Smooth muscle cell (in vitro differentiated cells): ENCODE data around the gene NPEPL1. TPM values are rescaled to one million over a fixed set of nuclear protein-coding genes. Genes with fewer than 3 reads are reported as not detected.

ENCODE experiments used
- DNase-seq: peaks from one replicate; lab custom pipeline; 2025; ENCODE audit not compliant: unreplicated experiment; lab: John Stamatoyannopoulos, UW
- H2AFZ ChIP-seq: fragments of 200-600 bp; sonication (generic); 2 replicates; pipeline ENCODE4 v1.6.0; 2016; ENCODE audit warnings: antibody characterized with exemption, low read depth, mild to moderate bottlenecking
- H3F3A ChIP-seq: fragments of 200-600 bp; sonication (generic); 2 replicates; pipeline ENCODE4 v1.6.0; 2017; ENCODE audit warnings: antibody characterized with exemption, low read depth
- H3K27ac ChIP-seq: fragments of 200-600 bp; sonication (generic); 2 replicates; pipeline ENCODE4 v1.5.1; 2016; ENCODE audit warnings: low read depth, mild to moderate bottlenecking
- H3K27me3 ChIP-seq: fragments of 200-600 bp; sonication (generic); 2 replicates; pipeline ENCODE4 v1.6.1; 2016; ENCODE audit warnings: low read depth, mild to moderate bottlenecking
- H3K36me3 ChIP-seq: fragments of 200-600 bp; sonication (generic); 2 replicates; pipeline ENCODE4 v1.5.1; 2016; ENCODE audit warnings: low read depth
- H3K4me1 ChIP-seq: fragments of 200-600 bp; sonication (generic); 2 replicates; pipeline ENCODE4 v1.5.1; 2016; ENCODE audit warnings: low read depth
- H3K4me2 ChIP-seq: fragments of 200-600 bp; sonication (generic); 2 replicates; pipeline ENCODE4 v1.6.0; 2016; ENCODE audit warnings: mild to moderate bottlenecking
- H3K4me3 ChIP-seq: fragments of 200-600 bp; sonication (generic); 2 replicates; pipeline ENCODE4 v1.5.1; 2016; ENCODE audit warnings: mild to moderate bottlenecking
- H3K79me2 ChIP-seq: fragments of 200-600 bp; sonication (generic); 2 replicates; pipeline ENCODE4 v1.6.0; 2016; ENCODE audit warnings: low read depth, mild to moderate bottlenecking
- H3K9ac ChIP-seq: fragments of 200-600 bp; sonication (generic); 2 replicates; pipeline ENCODE4 v1.6.0; 2016; ENCODE audit warnings: low read depth
- H3K9me3 ChIP-seq: fragments of 200-600 bp; sonication (generic); replicated peaks from 2 replicates; pipeline ENCODE4 v1.5.1; 2016; ENCODE audit warnings: low read depth
- H4K20me1 ChIP-seq: fragments of 200-600 bp; sonication (generic); 2 replicates; pipeline ENCODE4 v1.6.0; 2016; ENCODE audit warnings: low read depth
- WGBS: methylation state at CpG from one replicate; pipeline ENCODE4 v1.1.7; 2016; ENCODE audit warnings: low lambda C conversion rate; 5-methylcytosine and 5-hydroxymethylcytosine counted together
- polyA plus RNA-seq: library from polyadenylated mRNA; unstranded; fragments of >200 nt; fragmentation: Nextera tagmentation; extraction: Ambion mirVana; gene quantifications from 2 replicates; pipeline ENCODE4 v1.2.1, GENCODE V29; 2016
- total RNA-seq: library from RNA; depleted of rRNA; stranded (reverse); fragments of >200 nt; gene quantifications from 2 replicates; pipeline ENCODE4 v1.2.3, GENCODE V29; 2014
- TF ChIP-seq, protein P1 (sequence below): fragments of 200-600 bp; sonication (generic); IDR thresholded peaks from 2 replicates; pipeline ENCODE4 v1.5.1; 2017; ENCODE audit warnings: borderline replicate concordance, mild to moderate bottlenecking, antibody characterized with exemption; ENCODE audit not compliant: insufficient read depth, poor library complexity, severe bottlenecking

NPEPL1 gene
- total and polyA plus RNA-seq, 2 experiments from 2014 or later = 17.7 to 32.9 TPM

DNA sequence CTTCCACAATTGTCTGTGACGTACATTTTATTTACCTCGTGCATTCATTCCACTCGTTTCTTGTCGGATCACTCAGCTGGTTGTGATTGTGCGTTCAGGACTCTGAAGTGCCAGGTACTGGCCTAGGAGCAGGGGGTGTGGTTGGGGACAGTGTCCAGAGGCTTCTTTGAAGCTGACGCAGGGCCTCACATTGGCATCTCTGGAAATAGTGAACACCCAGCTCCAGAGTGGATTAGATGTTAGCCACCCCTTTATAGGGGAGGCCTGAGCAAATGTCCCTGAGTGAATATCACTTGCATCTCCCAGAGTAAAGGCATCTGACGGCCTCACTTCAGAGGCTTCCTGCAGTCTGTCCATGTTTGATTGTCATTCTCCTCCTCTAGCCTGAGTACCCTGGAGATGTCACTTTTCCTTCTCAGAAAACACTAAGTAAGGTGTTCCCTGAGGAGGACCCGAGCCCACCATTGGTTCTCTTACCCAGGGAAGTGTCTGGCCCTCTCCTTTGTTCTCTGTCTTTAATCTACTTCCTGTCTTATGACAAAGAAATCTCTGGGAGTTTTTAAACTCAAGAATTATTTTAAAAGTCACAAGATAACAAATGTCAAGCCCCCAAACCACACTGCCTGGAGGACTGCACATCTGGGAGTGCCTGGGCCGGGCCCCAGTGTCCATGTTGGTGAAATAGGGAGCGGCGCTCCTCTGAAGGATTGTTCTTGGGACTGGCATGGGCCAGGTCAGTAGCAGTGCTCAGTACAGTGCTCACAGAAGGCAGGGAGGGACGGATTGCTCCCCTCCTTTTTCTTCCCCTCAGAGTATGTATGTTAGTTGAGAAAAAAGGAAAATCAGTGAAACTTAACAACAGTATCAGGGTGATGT lies 30.8 kb upstream of the NPEPL1 start:
- Histone ChIP-seq H3F3A (no peaks in the 10 kb centered on the region), H2AFZ (no peak overlapping the region), H3K4me3 (no peak overlapping the region), H3K36me3 (no peaks in the 10 kb centered on the region), H3K27me3 (no peaks in the 10 kb centered on the region), H3K4me1 (peaks cover 18% of the 10 kb centered on the region), H3K27ac (no peak overlapping the region), H3K9me3 (no peaks in the 10 kb centered on the region), H3K9ac (no peak overlapping the region), H4K20me1 (peaks cover 100% of the 10 kb centered on the region), H3K4me2 (no peak overlapping the region), H3K79me2 (peaks cover 95% of the 10 kb centered on the region)
- 92% methylated on average over 12 of the region's 12 CpGs for WGBS
- TF ChIP-seq, protein P1, sequence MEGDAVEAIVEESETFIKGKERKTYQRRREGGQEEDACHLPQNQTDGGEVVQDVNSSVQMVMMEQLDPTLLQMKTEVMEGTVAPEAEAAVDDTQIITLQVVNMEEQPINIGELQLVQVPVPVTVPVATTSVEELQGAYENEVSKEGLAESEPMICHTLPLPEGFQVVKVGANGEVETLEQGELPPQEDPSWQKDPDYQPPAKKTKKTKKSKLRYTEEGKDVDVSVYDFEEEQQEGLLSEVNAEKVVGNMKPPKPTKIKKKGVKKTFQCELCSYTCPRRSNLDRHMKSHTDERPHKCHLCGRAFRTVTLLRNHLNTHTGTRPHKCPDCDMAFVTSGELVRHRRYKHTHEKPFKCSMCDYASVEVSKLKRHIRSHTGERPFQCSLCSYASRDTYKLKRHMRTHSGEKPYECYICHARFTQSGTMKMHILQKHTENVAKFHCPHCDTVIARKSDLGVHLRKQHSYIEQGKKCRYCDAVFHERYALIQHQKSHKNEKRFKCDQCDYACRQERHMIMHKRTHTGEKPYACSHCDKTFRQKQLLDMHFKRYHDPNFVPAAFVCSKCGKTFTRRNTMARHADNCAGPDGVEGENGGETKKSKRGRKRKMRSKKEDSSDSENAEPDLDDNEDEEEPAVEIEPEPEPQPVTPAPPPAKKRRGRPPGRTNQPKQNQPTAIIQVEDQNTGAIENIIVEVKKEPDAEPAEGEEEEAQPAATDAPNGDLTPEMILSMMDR = no peak
- DNase-seq = no peak

- no peaks in the 10 kb centered on the region for H3K9me3 ChIP-seq
- H3K4me3 ChIP-seq = no peak overlapping the region
- H3F3A ChIP-seq = no peaks in the 10 kb centered on the region
- no peak overlapping the region for H3K9ac ChIP-seq
- TF ChIP-seq, protein P1 = no peak
- no peak for DNase-seq
- H4K20me1 ChIP-seq = peaks cover 94% of the 10 kb centered on the region
- H3K27ac ChIP-seq = no peak overlapping the region
- no peak overlapping the region for H3K4me2 ChIP-seq
- H3K79me2 ChIP-seq = peaks cover 78% of the 10 kb centered on the region
- no peaks in the 10 kb centered on the region for H3K36me3 ChIP-seq
- H3K27me3 ChIP-seq = no peaks in the 10 kb centered on the region
- no peak overlapping the region for H2AFZ ChIP-seq
- peaks cover 11% of the 10 kb centered on the region for H3K4me1 ChIP-seq
- 100% methylated on average over 2 of the region's 2 CpGs for WGBS
Observed at GRCh38 chr20:58664331-58664730, 28.3 kb upstream of the NPEPL1 start.

- Histone ChIP-seq H3K27me3 (no peaks in the 10 kb centered on the region), H3F3A (no peaks in the 10 kb centered on the region), H3K36me3 (no peaks in the 10 kb centered on the region), H2AFZ (no peak overlapping the region), H3K4me1 (peaks cover 12% of the 10 kb centered on the region), H3K9me3 (no peaks in the 10 kb centered on the region), H3K9ac (no peak overlapping the region), H3K79me2 (peaks cover 72% of the 10 kb centered on the region), H3K27ac (no peak overlapping the region), H4K20me1 (peaks cover 90% of the 10 kb centered on the region), H3K4me3 (no peak overlapping the region), H3K4me2 (no peak overlapping the region)
- no peak for DNase-seq
- WGBS = 94% methylated on average over 5 of the region's 5 CpGs
- TF ChIP-seq, protein P1 = no peak
Observed at GRCh38 chr20:58664883-58665282, 27.7 kb upstream of the NPEPL1 start.

GRCh38 chr20:58665606-58666005 lies 27.0 kb upstream of the NPEPL1 start:
- Histone ChIP-seq H3F3A (no peaks in the 10 kb centered on the region), H4K20me1 (peaks cover 89% of the 10 kb centered on the region), H3K79me2 (peaks cover 67% of the 10 kb centered on the region), H3K4me2 (no peak overlapping the region), H3K36me3 (no peaks in the 10 kb centered on the region), H3K9me3 (no peaks in the 10 kb centered on the region), H3K27me3 (no peaks in the 10 kb centered on the region), H3K27ac (no peak overlapping the region), H3K4me3 (no peak overlapping the region), H3K4me1 (peaks cover 16% of the 10 kb centered on the region), H3K9ac (no peak overlapping the region), H2AFZ (no peak overlapping the region)
- WGBS = 58% methylated on average over 11 of the region's 11 CpGs
- TF ChIP-seq, protein P1 = no peak
- no peak for DNase-seq
